Fibroblast of villous mesenchyme (primary cell): ENCODE data around the gene ANKRD31. TPM values are rescaled to one million over a fixed set of nuclear protein-coding genes. Genes with fewer than 3 reads are reported as not detected.
"Not testable (repeated sequence)": the region's sequence is repeated elsewhere in the genome, so short reads cannot be mapped to it uniquely, and the experiment has no call there.

Source experiments
- DNase-seq: peaks from one replicate; pipeline ENCODE4 v3.0.0-alpha.2; 2010; ENCODE audit warnings: low read depth
- H3K4me3 ChIP-seq: 2 replicates; pipeline ENCODE4 v1.5.1; 2011; ENCODE audit warnings: low read depth, mild to moderate bottlenecking, low read length
- CTCF ChIP-seq: IDR thresholded peaks from 2 replicates; pipeline ENCODE4 v1.5.1; 2012; ENCODE audit warnings: low read depth, mild to moderate bottlenecking, low read length; ENCODE audit not compliant: insufficient read depth
- total RNA-seq: library from RNA; depleted of rRNA; stranded (reverse); fragments of >200 nt; gene quantifications from 2 replicates; pipeline ENCODE4 v1.2.3, GENCODE V29; 2012

Gene ANKRD31
- total RNA-seq, 1 donor: under 0.01 TPM

- no peak overlapping the region for H3K4me3 ChIP-seq
- DNase-seq: no peak
- no peak for TF ChIP-seq CTCF
Measured at GRCh38 chr5:75260708-75261107, 24.0 kb upstream of the ANKRD31 start.

GRCh38 chr5:75250452-75250851, 13.8 kb upstream of the ANKRD31 start:
- not testable (repeated sequence) for H3K4me3 ChIP-seq, DNase-seq

GRCh38 chr5:75245023-75245422, 8.3 kb upstream of the ANKRD31 start:
- H3K4me3 ChIP-seq: no peak overlapping the region
- TF ChIP-seq CTCF: no peak
- DNase-seq: no peak

GRCh38 chr5:75243510-75243909, 6.8 kb upstream of the ANKRD31 start:
- no peak for DNase-seq
- H3K4me3 ChIP-seq: no peak overlapping the region
- TF ChIP-seq CTCF: no peak

GRCh38 chr5:75243100-75243499, 6.4 kb upstream of the ANKRD31 start:
- no peak overlapping the region for H3K4me3 ChIP-seq
- no peak for DNase-seq
- no peak for TF ChIP-seq CTCF

GRCh38 chr5:75242067-75242466, 5.4 kb upstream of the ANKRD31 start:
- no peak for DNase-seq
- no peak overlapping the region for H3K4me3 ChIP-seq
- no peak for TF ChIP-seq CTCF

GRCh38 chr5:75239681-75240080, 3.0 kb upstream of the ANKRD31 start:
- no peak for TF ChIP-seq CTCF
- no peak overlapping the region for H3K4me3 ChIP-seq
- DNase-seq: no peak
